SH-SY5Y (cell line): ENCODE measurements around the gene DDX42.

ENCODE experiments used
- GATA2 ChIP-seq: IDR thresholded peaks from 2 replicates; pipeline ENCODE4 v1.6.1; 2011; ENCODE audit warnings: mild to moderate bottlenecking, low read depth, low read length
- GATA3 ChIP-seq: IDR thresholded peaks from 2 replicates; pipeline ENCODE4 v1.6.1; 2011; ENCODE audit warnings: low read depth, mild to moderate bottlenecking, low read length, moderate library complexity

The DDX42 gene

GRCh38 chr17:63823659-63824331 lies 49.8 kb downstream of the DDX42 start:
- TF ChIP-seq GATA3 (no peak), GATA2 (no peak)

DNA sequence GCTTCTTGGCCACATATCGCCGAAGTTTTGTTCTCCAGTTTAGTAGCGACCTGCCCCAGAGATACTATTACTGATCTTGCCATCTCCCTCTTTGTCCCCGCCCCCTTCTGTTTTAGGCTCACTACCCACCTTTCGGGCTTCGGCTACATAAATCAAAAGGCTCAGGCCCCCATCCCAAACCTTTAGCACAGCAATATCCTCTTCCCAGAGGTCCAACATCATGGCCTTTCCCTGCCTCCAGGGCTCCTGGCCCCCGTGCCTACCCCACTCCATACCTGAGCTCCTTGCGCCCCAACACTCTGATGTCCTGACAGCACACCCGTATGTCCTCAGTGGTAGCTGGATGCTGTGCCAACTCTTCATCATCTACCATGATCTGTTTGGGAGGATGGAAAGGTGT lies 50.4 kb downstream of the DDX42 start:
- TF ChIP-seq GATA3 (no peak), GATA2 (no peak)

GRCh38 chr17:63826468-63827001 lies 52.6 kb downstream of the DDX42 start:
- TF ChIP-seq GATA2 (no peak), GATA3 (no peak)

GRCh38 chr17:63827002-63827800 lies 53.2 kb downstream of the DDX42 start, which contains the start of the genes FTSJ3 and PSMC5:
FTSJ3 (minus strand) TSS chr17:63827663; CDS start chr17:63826902, 761 bp downstream.
PSMC5 (plus strand) TSS chr17:63827431; CDS start chr17:63827491, 60 bp downstream.
- TF ChIP-seq GATA2 = no peak

GRCh38 chr17:63827801-63828221 lies 53.8 kb downstream of the DDX42 start:
- TF ChIP-seq GATA2 (no peak), GATA3 (no peak)

- TF ChIP-seq GATA2 (no peak), GATA3 (no peak)
Observed at GRCh38 chr17:63828936-63829335, 55.0 kb downstream of the DDX42 start.

DNA sequence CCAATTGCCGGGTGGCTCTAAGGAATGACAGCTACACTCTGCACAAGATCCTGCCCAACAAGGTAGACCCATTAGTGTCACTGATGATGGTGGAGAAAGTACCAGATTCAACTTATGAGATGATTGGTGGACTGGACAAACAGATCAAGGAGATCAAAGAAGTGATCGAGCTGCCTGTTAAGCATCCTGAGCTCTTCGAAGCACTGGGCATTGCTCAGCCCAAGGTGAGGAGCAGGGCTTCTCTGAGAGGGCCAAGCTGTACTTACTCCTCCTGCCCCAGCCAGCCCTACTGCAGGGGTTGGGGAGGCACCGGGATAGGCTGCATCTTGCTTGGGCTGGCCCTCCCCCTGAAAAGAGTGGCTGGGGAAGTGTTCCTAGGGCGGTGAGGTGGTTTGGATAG lies 56.3 kb downstream of the DDX42 start:
- TF ChIP-seq GATA2 (no peak), GATA3 (no peak)

- no peak for TF ChIP-seq GATA2
- no peak for TF ChIP-seq GATA3
Observed at GRCh38 chr17:63830904-63831491, 57.0 kb downstream of the DDX42 start.

- TF ChIP-seq GATA3 (no peak), GATA2 (no peak)
Observed at GRCh38 chr17:63831505-63831904, 57.5 kb downstream of the DDX42 start.

DNA sequence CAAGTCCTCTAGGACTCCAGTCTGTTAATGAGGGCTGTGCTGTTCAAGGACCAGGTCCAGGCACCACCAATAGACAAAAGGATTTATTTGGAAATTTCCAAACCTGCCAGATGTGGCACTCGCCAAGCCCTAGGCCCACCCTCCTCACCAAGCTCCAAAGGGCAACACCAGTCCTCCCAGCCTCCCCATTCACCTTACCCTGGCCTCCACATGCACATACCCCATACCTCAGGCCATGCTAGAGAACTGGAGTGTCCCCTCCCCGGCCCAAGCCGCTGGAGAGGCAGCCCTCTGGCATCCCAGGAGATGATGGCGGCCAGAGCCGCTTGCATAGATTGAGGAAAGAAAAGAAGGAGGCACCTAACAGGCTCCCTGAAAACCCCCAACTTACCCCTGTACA lies 58.0 kb downstream of the DDX42 start:
- no peak for TF ChIP-seq GATA3

DNA sequence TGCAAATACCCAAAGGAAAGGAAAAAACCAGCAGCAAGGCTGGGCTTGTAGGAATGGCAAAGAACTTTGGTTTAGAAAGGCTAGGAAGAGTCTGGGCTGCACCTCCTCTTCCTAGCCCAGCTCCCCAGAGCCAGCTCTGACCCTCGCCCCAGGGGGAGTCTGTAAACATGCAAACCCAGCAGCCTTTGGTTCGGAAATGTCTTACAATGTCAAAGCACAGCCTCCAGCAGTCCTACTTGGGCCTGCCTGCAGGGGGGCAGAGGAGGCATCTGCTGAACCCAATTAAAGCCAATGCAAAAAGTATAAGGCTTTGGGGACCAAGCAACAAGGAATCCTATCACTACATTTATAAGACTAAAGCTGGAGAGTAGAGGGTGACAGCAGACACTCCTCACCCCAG lies 58.5 kb downstream of the DDX42 start:
- TF ChIP-seq GATA3 = no peak
- TF ChIP-seq GATA2 = no peak

- no peak for TF ChIP-seq GATA3
- TF ChIP-seq GATA2 = no peak
Observed at GRCh38 chr17:63833026-63833740, 59.2 kb downstream of the DDX42 start.

GRCh38 chr17:63833741-63834373 lies 59.9 kb downstream of the DDX42 start:
- TF ChIP-seq GATA2 (no peak), GATA3 (no peak)
